ENCODE results near the gene WDR93.
"Not testable (repeated sequence)": the region's sequence is repeated elsewhere in the genome, so short reads cannot be mapped to it uniquely, and the experiment has no call there.

Gene WDR93

GRCh38 chr15:89767411-89767915, 76.9 kb downstream of the WDR93 start:
- no peak for DNase-seq (ENCODE audit: low read depth in 2 of 2, low spot score in 1 of 2)

GRCh38 chr15:89768071-89768500, 77.5 kb downstream of the WDR93 start:
- no peak for DNase-seq (ENCODE audit: low read depth in 2 of 2, low spot score in 1 of 2)

- no peak for DNase-seq (ENCODE audit: low read depth in 2 of 2, low spot score in 1 of 2)
These were observed 78.8 kb downstream of the WDR93 start for GRCh38 chr15:89769366-89769765.

GRCh38 chr15:89770041-89770440, 79.4 kb downstream of the WDR93 start:
- no peak for DNase-seq (ENCODE audit: low read depth in 2 of 2, low spot score in 1 of 2)

GRCh38 chr15:89772932-89773583, 82.4 kb downstream of the WDR93 start:
- no peak for DNase-seq (ENCODE audit: low read depth in 2 of 2, low spot score in 1 of 2)

- DNase-seq (ENCODE audit: low read depth in 2 of 2, low spot score in 1 of 2) = no peak
These were observed 83.9 kb downstream of the WDR93 start for GRCh38 chr15:89774492-89774891.

GRCh38 chr15:89775815-89776214, 85.2 kb downstream of the WDR93 start:
- DNase-seq (ENCODE audit: low read depth in 2 of 2, low spot score in 1 of 2) = no peak

- no peak for DNase-seq (ENCODE audit: low read depth in 2 of 2, low spot score in 1 of 2)
These were observed 85.9 kb downstream of the WDR93 start, which contains the start of gene MESP2 for GRCh38 chr15:89776274-89777072. MESP2 (plus strand) TSS chr15:89776332; CDS start chr15:89776358, 26 bp downstream.

- DNase-seq (ENCODE audit: low read depth in 2 of 2, low spot score in 1 of 2) = no peak
These were observed 86.6 kb downstream of the WDR93 start for GRCh38 chr15:89777073-89777751.

- DNase-seq (ENCODE audit: low read depth in 2 of 2, low spot score in 1 of 2) = no peak
These were observed 87.3 kb downstream of the WDR93 start for GRCh38 chr15:89777782-89778380.

- DNase-seq (ENCODE audit: low read depth in 2 of 2, low spot score in 1 of 2) = no peak
These were observed 88.2 kb downstream of the WDR93 start for GRCh38 chr15:89778861-89779260.

GRCh38 chr15:89780601-89781000, 90.0 kb downstream of the WDR93 start:
- DNase-seq (ENCODE audit: low read depth in 2 of 2, low spot score in 1 of 2) = no peak

GRCh38 chr15:89781055-89781454, 90.4 kb downstream of the WDR93 start:
- no peak for DNase-seq (ENCODE audit: low read depth in 2 of 2, low spot score in 1 of 2)

GRCh38 chr15:89781891-89782618, 91.4 kb downstream of the WDR93 start:
- DNase-seq (ENCODE audit: low read depth in 2 of 2, low spot score in 1 of 2) = no peak

- not testable (repeated sequence) for DNase-seq (ENCODE audit: low read depth in 2 of 2, low spot score in 1 of 2)
These were observed 92.0 kb downstream of the WDR93 start for GRCh38 chr15:89782619-89782950.

GRCh38 chr15:89783111-89783860, 92.7 kb downstream of the WDR93 start:
- DNase-seq (ENCODE audit: low read depth in 2 of 2, low spot score in 1 of 2) = no peak

GRCh38 chr15:89783861-89784685, 93.5 kb downstream of the WDR93 start:
- DNase-seq (ENCODE audit: low read depth in 2 of 2, low spot score in 1 of 2) = no peak

- no peak for DNase-seq (ENCODE audit: low read depth in 2 of 2, low spot score in 1 of 2)
These were observed 94.0 kb downstream of the WDR93 start for GRCh38 chr15:89784686-89784960.

- no peak for DNase-seq (ENCODE audit: low read depth in 2 of 2, low spot score in 1 of 2)
These were observed 94.6 kb downstream of the WDR93 start for GRCh38 chr15:89785064-89785773.
